ENCODE results near the gene CCL13.

Gene CCL13

DNA sequence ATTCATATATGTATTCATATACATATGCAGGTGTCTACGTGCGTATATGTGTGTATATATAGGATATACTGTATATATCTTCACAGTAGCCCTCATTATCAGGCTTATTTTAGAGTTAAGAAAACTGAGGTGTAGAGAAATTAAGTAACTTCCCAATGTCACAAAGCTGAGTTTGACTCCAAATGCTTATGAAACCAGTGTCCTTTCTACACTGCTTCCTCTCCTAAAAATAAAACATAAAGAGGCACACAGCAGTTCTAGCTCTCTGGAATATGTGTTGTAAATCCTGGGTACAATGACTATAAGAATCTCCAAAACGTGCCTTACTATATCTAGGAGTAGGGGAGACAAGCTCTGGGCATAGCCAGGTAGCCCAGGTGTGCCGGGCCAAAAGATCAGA, 46.7 kb downstream of the CCL13 start:
- Histone ChIP-seq H3K4me1 (ENCODE audit: insufficient read depth, low read length) (no peaks in the 10 kb centered on the region), H3K9ac (ENCODE audit: low read depth, low read length) (no peak overlapping the region), H3K36me3 (ENCODE audit: insufficient read depth, low read length) (no peaks in the 10 kb centered on the region), H3K9me3 (ENCODE audit: control insufficient read depth, insufficient read depth, low read length) (no peaks in the 10 kb centered on the region)

- H3K9me3 ChIP-seq (ENCODE audit: control insufficient read depth, insufficient read depth, low read length) = no peaks in the 10 kb centered on the region
- H3K4me1 ChIP-seq (ENCODE audit: insufficient read depth, low read length) = 0 out of 2 replicates have a peak, but pooled peaks cover 3% of the 10 kb centered on the region
- no peak overlapping the region for H3K9ac ChIP-seq (ENCODE audit: low read depth, low read length)
- no peaks in the 10 kb centered on the region for H3K36me3 ChIP-seq (ENCODE audit: insufficient read depth, low read length)
Measured at GRCh38 chr17:34406226-34406625, 49.9 kb downstream of the CCL13 start.
